H9 (cell line): ENCODE results near the gene MZB1. TPM values are rescaled to one million over a fixed set of nuclear protein-coding genes. Genes with fewer than 3 reads are reported as not detected.

ENCODE experiments used
- DNase-seq: peaks from one replicate; pipeline ENCODE4 v3.0.0-alpha.2; 2017
- H2AFZ ChIP-seq: one replicate; pipeline ENCODE4 v1.6.1; 2013; ENCODE audit warnings: mild to moderate bottlenecking, low read length, control low read depth, moderate library complexity
- H2AK5ac ChIP-seq: 2 replicates; pipeline ENCODE4 v1.6.1; 2013; ENCODE audit warnings: low read length, control low read depth, mixed read lengths; ENCODE audit not compliant: insufficient read length
- H2BK120ac ChIP-seq: one replicate; pipeline ENCODE4 v1.6.1; 2013; ENCODE audit warnings: low read depth, mild to moderate bottlenecking, low read length, control low read depth, inconsistent platforms; ENCODE audit not compliant: poor library complexity, severe bottlenecking
- H2BK12ac ChIP-seq: 2 replicates; pipeline ENCODE4 v1.6.1; 2013; ENCODE audit warnings: low read length, control low read depth, mixed read lengths, low read depth; ENCODE audit not compliant: insufficient read length
- H2BK15ac ChIP-seq: 2 replicates; pipeline ENCODE4 v1.6.1; 2013; ENCODE audit warnings: low read depth, low read length, control low read depth
- H2BK20ac ChIP-seq: one replicate; pipeline ENCODE4 v1.6.1; 2013; ENCODE audit warnings: low read depth, mild to moderate bottlenecking, low read length, control low read depth, inconsistent platforms; ENCODE audit not compliant: poor library complexity, severe bottlenecking
- H2BK5ac ChIP-seq: 2 replicates; pipeline ENCODE4 v1.6.1; 2013; ENCODE audit warnings: low read length, control low read depth, mixed read lengths; ENCODE audit not compliant: insufficient read length
- H3K14ac ChIP-seq: 2 replicates; pipeline ENCODE4 v1.6.1; 2013; ENCODE audit warnings: low read length, control low read depth; ENCODE audit not compliant: insufficient read depth
- H3K18ac ChIP-seq: 2 replicates; pipeline ENCODE4 v1.6.1; 2013; ENCODE audit warnings: low read depth, mild to moderate bottlenecking, mixed read lengths, low read length, control low read depth; ENCODE audit not compliant: insufficient read length
- H3K23ac ChIP-seq: 2 replicates; pipeline ENCODE4 v1.6.1; 2013; ENCODE audit warnings: low read length, control low read depth, mixed read lengths, low read depth; ENCODE audit not compliant: insufficient read length
- H3K23me2 ChIP-seq: 2 replicates; pipeline ENCODE4 v1.6.1; 2013; ENCODE audit warnings: low read depth, mild to moderate bottlenecking, mixed read lengths, low read length, control low read depth; ENCODE audit not compliant: insufficient read length, poor library complexity, severe bottlenecking
- H3K27ac ChIP-seq: 2 replicates; pipeline ENCODE4 v1.5.1; 2013; ENCODE audit warnings: low read length, control low read depth, mixed read lengths, low read depth; ENCODE audit not compliant: insufficient read length
- H3K27me3 ChIP-seq: 2 replicates; pipeline ENCODE4 v1.6.1; 2013; ENCODE audit warnings: low read length, control low read depth, inconsistent platforms; ENCODE audit not compliant: insufficient read depth
- H3K4ac ChIP-seq: 2 replicates; pipeline ENCODE4 v1.6.1; 2013; ENCODE audit warnings: low read depth, mild to moderate bottlenecking, control low read depth, inconsistent platforms, low read length, moderate library complexity
- H3K4me1 ChIP-seq: 2 replicates; pipeline ENCODE4 v1.6.1; 2013; ENCODE audit warnings: low read length, control low read depth, inconsistent platforms; ENCODE audit not compliant: insufficient read depth
- H3K4me2 ChIP-seq: 2 replicates; pipeline ENCODE4 v1.6.1; 2013; ENCODE audit warnings: low read length, control low read depth, mixed read lengths; ENCODE audit not compliant: insufficient read length, insufficient read depth
- H3K56ac ChIP-seq: 2 replicates; pipeline ENCODE4 v1.6.1; 2013; ENCODE audit warnings: low read depth, mild to moderate bottlenecking, mixed read lengths, low read length, control low read depth; ENCODE audit not compliant: insufficient read length
- H3K79me1 ChIP-seq: 2 replicates; pipeline ENCODE4 v1.6.1; 2013; ENCODE audit warnings: low read depth, mild to moderate bottlenecking, moderate library complexity, low read length, control low read depth, inconsistent platforms; ENCODE audit not compliant: insufficient read depth, poor library complexity, severe bottlenecking
- H3K79me2 ChIP-seq: 2 replicates; pipeline ENCODE4 v1.6.1; 2013; ENCODE audit warnings: low read length, control low read depth, inconsistent platforms; ENCODE audit not compliant: insufficient read depth
- H3K9ac ChIP-seq: 2 replicates; pipeline ENCODE4 v1.6.1; 2013; ENCODE audit warnings: low read length, control low read depth, mixed read lengths; ENCODE audit not compliant: insufficient read length; ENCODE audit errors: extremely low read depth
- H3K9me3 ChIP-seq: one replicate; pipeline ENCODE4 v1.6.1; 2013; ENCODE audit warnings: low read depth, low read length, inconsistent platforms; ENCODE audit not compliant: control insufficient read depth
- H3T11ph ChIP-seq: one replicate; pipeline ENCODE4 v1.6.1; 2013; ENCODE audit warnings: mild to moderate bottlenecking, low read length, control low read depth, inconsistent platforms
- H4K20me1 ChIP-seq: one replicate; pipeline ENCODE4 v1.6.1; 2013; ENCODE audit not compliant: control insufficient read depth, insufficient read length, insufficient read depth
- H4K5ac ChIP-seq: 2 replicates; pipeline ENCODE4 v1.6.1; 2013; ENCODE audit warnings: low read depth, mild to moderate bottlenecking, mixed read lengths, low read length, control low read depth; ENCODE audit not compliant: insufficient read length
- H4K8ac ChIP-seq: replicated peaks from 2 replicates; pipeline ENCODE4 v1.6.1; 2013; ENCODE audit warnings: low read length, control low read depth, mixed read lengths, low read depth; ENCODE audit not compliant: insufficient read length
- H4K91ac ChIP-seq: 2 replicates; pipeline ENCODE4 v1.6.1; 2013; ENCODE audit warnings: low read depth, mild to moderate bottlenecking, moderate library complexity, mixed read lengths, low read length, control low read depth; ENCODE audit not compliant: insufficient read length
- H3K27ac Mint-ChIP-seq, 3 experiments: 2 replicates in 2 of 3; 3 replicates in 1 of 3; pipeline ENCODE4 v1.8.0; 2020 to 2021; ENCODE audit warnings: mixed read lengths in 3 of 3, mild to moderate bottlenecking in 1 of 3, moderate library complexity in 1 of 3
- H3K27me3 Mint-ChIP-seq: 2 replicates; pipeline ENCODE4 v1.8.0; 2021; ENCODE audit warnings: low read depth, mild to moderate bottlenecking, moderate library complexity, mixed read lengths
- H3K36me3 Mint-ChIP-seq, 3 experiments: 2 replicates in 2 of 3; 3 replicates in 1 of 3; pipeline ENCODE4 v1.8.0; 2020 to 2021; ENCODE audit warnings: low read depth in 3 of 3, mixed read lengths in 3 of 3; ENCODE audit not compliant: insufficient read depth in 1 of 3
- H3K4me1 Mint-ChIP-seq, 2 experiments: 2 replicates each; pipeline ENCODE4 v1.8.0; 2020; ENCODE audit warnings: mixed read lengths in 2 of 2
- H3K4me3 Mint-ChIP-seq, 2 experiments: 2 replicates in 1 of 2; 3 replicates in 1 of 2; pipeline ENCODE4 v1.8.0; 2020 to 2021; ENCODE audit warnings: mild to moderate bottlenecking in 2 of 2, mixed read lengths in 2 of 2, moderate library complexity in 1 of 2
- H3K9me3 Mint-ChIP-seq, 2 experiments: 2 replicates in 1 of 2; 3 replicates in 1 of 2; pipeline ENCODE4 v1.8.0; 2020; ENCODE audit warnings: mild to moderate bottlenecking in 2 of 2, mixed read lengths in 2 of 2, moderate library complexity in 1 of 2
- WGBS: extraction: QIAGEN DNeasy Blood & Tissue Kit; methylation state at CpG from one replicate; pipeline ENCODE4 v1.1.7; 2013; ENCODE audit warnings: missing lambda C conversion rate, low lambda C conversion rate, mixed read lengths; ENCODE audit not compliant: insufficient read length; ENCODE audit errors: extremely low coverage; 5-methylcytosine and 5-hydroxymethylcytosine counted together
- total RNA-seq: library from RNA; stranded (reverse); gene quantifications from 2 replicates; pipeline ENCODE4 v1.2.1, GENCODE V29; 2021
- TF ChIP-seq, protein P1 (sequence below): fragments of 200-600 bp; sonication (generic); conservative IDR thresholded peaks from 3 replicates; pipeline ENCODE4 v1.8.0; 2021; ENCODE audit warnings: antibody characterized with exemption, mild to moderate bottlenecking

Gene MZB1
- total RNA-seq, 1 experiment from 2014 or later = 0.31 TPM

DNA sequence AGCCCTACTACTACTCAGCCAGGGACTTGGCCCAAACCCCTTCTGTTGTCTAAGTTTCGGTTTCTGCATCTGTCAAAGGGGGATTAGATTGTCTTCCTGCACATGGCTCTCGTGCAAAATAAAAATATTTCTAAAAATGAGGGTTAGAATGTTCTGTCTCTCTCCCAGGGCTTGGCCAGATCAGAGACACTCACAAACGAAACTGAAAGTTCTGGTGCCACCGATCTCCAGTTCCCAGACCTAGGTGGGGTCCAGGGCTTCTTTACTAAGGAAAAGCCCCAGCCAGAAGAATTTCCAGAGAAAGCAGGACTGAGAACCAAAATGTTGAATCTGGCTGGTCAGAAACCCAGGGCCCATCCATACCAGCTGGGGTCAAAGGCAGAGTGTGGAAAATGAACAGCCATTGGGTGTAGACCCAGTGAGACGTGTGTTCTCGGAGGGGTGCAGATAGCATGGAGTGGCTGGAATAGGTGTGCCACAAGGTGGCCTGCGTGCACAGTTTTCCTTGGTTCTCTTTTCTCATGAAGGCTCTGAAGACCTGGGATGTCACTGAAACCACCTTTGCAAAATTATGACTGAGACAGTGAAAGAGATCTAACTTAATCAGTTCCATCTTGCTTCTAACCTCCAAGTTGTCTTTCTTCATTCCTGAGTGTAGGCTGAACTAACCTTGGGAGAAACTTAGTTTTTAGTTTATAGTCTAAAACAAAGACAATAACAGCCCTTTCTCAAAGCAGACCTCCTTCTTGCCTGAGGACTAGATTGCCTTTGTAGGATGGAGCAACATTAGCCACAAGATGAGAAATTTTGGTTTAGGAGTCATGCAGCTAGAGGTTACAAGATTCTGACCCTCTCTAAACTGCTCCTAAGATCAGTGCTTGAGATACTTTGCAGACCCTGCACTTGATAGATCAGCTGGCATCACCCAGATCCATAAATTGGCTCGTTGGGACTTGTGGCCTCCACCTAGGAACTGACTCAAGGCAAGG is 4.4 kb downstream of the MZB1 start:
- Histone ChIP-seq H2AFZ (no peak overlapping the region), H3K79me2 (no peaks in the 10 kb centered on the region), H2AK5ac (no peak overlapping the region), H4K91ac (no peak overlapping the region), H3K27ac (no peak overlapping the region), H4K20me1 (no peaks in the 10 kb centered on the region), H3T11ph (no peak overlapping the region), H3K56ac (no peak overlapping the region), H3K9me3 (no peaks in the 10 kb centered on the region), H3K4me1 (peaks cover 3% of the 10 kb centered on the region; the same call in 1 of the 2 replicates), H3K4me2 (no peak overlapping the region), H2BK12ac (no peak overlapping the region), H3K4ac (no peak overlapping the region), H3K23ac (no peak overlapping the region), H2BK120ac (no peak overlapping the region), H3K79me1 (no peaks in the 10 kb centered on the region), H4K5ac (no peak overlapping the region), H2BK15ac (no peak overlapping the region), H2BK5ac (no peak overlapping the region), H3K18ac (no peak overlapping the region), H3K27me3 (no peaks in the 10 kb centered on the region), H2BK20ac (no peak overlapping the region), H3K23me2 (no peaks in the 10 kb centered on the region), H3K9ac (no peak overlapping the region), H4K8ac (no peak overlapping the region), H3K14ac (no peak overlapping the region)
- no CpG with 5 or more reads among the region's 8 CpGs for WGBS
- TF ChIP-seq, protein P1, sequence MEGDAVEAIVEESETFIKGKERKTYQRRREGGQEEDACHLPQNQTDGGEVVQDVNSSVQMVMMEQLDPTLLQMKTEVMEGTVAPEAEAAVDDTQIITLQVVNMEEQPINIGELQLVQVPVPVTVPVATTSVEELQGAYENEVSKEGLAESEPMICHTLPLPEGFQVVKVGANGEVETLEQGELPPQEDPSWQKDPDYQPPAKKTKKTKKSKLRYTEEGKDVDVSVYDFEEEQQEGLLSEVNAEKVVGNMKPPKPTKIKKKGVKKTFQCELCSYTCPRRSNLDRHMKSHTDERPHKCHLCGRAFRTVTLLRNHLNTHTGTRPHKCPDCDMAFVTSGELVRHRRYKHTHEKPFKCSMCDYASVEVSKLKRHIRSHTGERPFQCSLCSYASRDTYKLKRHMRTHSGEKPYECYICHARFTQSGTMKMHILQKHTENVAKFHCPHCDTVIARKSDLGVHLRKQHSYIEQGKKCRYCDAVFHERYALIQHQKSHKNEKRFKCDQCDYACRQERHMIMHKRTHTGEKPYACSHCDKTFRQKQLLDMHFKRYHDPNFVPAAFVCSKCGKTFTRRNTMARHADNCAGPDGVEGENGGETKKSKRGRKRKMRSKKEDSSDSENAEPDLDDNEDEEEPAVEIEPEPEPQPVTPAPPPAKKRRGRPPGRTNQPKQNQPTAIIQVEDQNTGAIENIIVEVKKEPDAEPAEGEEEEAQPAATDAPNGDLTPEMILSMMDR = 0 out of 3 replicates have a peak, but pooled peaks have one; percentile 18
- no peak overlapping the region for H3K27ac Mint-ChIP-seq
- no peak for DNase-seq
- no peaks in the 10 kb centered on the region; the same call in 1 of the 2 replicates for H3K27me3 Mint-ChIP-seq
- no peaks in the 10 kb centered on the region for H3K36me3 Mint-ChIP-seq
- no peaks in the 10 kb centered on the region for H3K9me3 Mint-ChIP-seq
- no peak overlapping the region for H3K4me3 Mint-ChIP-seq
- H3K4me1 Mint-ChIP-seq = peaks cover 16 to 38% of the 10 kb centered on the region in 2 experiments
